A673 (cell line): Measurements from ENCODE around the gene CCDC12. TPM values are rescaled to one million over a fixed set of nuclear protein-coding genes. Genes with fewer than 3 reads are reported as not detected.
A peak's percentile ranks its signal among the peaks of the same experiment; 100 is the strongest.

Source experiments
- BruUV-seq: library from RNA; stranded (reverse); fragments of 400-500 nt; replicated peaks from 2 replicates; lab custom pipeline; 2021; lab: Mats Ljungman, UMichigan
- CTCF ChIA-PET: fragments of 300-600 bp; sonication (Branson Sonifier 250); formaldehyde crosslinking; loops from one replicate; lab custom pipeline; 2022; ENCODE audit warnings: antibody characterized with exemption; lab: Charles Lee
- POLR2A ChIA-PET: fragments of 300-600 bp; sonication (Branson Sonifier 250); formaldehyde crosslinking; loops from one replicate; lab custom pipeline; 2022; ENCODE audit warnings: antibody characterized with exemption; ENCODE audit not compliant: low non-redundant PET; lab: Charles Lee
- DNase-seq: peaks from one replicate; pipeline ENCODE4 v3.0.0-alpha.2; 2015; ENCODE audit warnings: low spot score
- H3K27ac ChIP-seq: fragments of 200-600 bp; sonication (generic); 2 replicates; pipeline ENCODE4 v1.5.1; 2016; ENCODE audit warnings: mixed run types, low read depth, mild to moderate bottlenecking, mixed read lengths, antibody characterized with exemption, low read length; ENCODE audit not compliant: poor library complexity, severe bottlenecking
- H3K27me3 ChIP-seq: fragments of 200-600 bp; sonication (generic); replicated peaks from 2 replicates; pipeline ENCODE4 v1.6.1; 2017; ENCODE audit warnings: mixed run types, low read depth, mild to moderate bottlenecking, mixed read lengths, antibody characterized with exemption, low read length; ENCODE audit not compliant: insufficient read depth, poor library complexity
- H3K36me3 ChIP-seq: fragments of 200-600 bp; sonication (generic); 2 replicates; pipeline ENCODE4 v1.6.1; 2016; ENCODE audit warnings: mixed run types, mild to moderate bottlenecking, mixed read lengths, antibody characterized with exemption, low read length; ENCODE audit not compliant: insufficient read depth, poor library complexity, severe bottlenecking
- H3K4me1 ChIP-seq: fragments of 200-600 bp; sonication (generic); 2 replicates; pipeline ENCODE4 v1.6.1; 2017; ENCODE audit warnings: mixed run types, mild to moderate bottlenecking, mixed read lengths, antibody characterized with exemption, low read length; ENCODE audit not compliant: insufficient read depth, poor library complexity, severe bottlenecking
- H3K4me3 ChIP-seq: fragments of 200-600 bp; sonication (generic); 2 replicates; pipeline ENCODE4 v1.5.1; 2016; ENCODE audit warnings: low read depth, mixed run types, mild to moderate bottlenecking, mixed read lengths, low read length; ENCODE audit not compliant: poor library complexity, severe bottlenecking
- H3K9me3 ChIP-seq: fragments of 200-600 bp; sonication (generic); 2 replicates; pipeline ENCODE4 v1.6.1; 2016; ENCODE audit warnings: mixed run types, low read depth, mild to moderate bottlenecking, mixed read lengths, antibody characterized with exemption, low read length; ENCODE audit not compliant: poor library complexity, severe bottlenecking
- CTCF ChIP-seq: fragments of 300-800, 200-600 bp; sonication (generic); conservative IDR thresholded peaks from 2 replicates; pipeline ENCODE4 v1.5.1; 2017; ENCODE audit warnings: low read depth, mild to moderate bottlenecking, antibody characterized with exemption, low read length, moderate library complexity, mixed read lengths
- EZH2 ChIP-seq: fragments of 200-600 bp; sonication (generic); IDR thresholded peaks from 2 replicates; pipeline ENCODE4 v1.6.1; 2017; ENCODE audit warnings: borderline replicate concordance, low read depth, mild to moderate bottlenecking, mixed read lengths, antibody characterized with exemption, low read length; ENCODE audit not compliant: poor library complexity, severe bottlenecking
- intact Hi-C: fragments of 100-400 bp; cut with micrococcal nuclease; formaldehyde crosslinking; loops from one replicate; pipeline ENCODE4 v1.10.0; 2022; ENCODE audit not compliant: unreplicated experiment
- total RNA-seq: library from RNA; stranded (reverse); gene quantifications from 2 replicates; pipeline ENCODE4 v1.2.3, GENCODE V29; 2021

Gene CCDC12
- total RNA-seq, 1 experiment from 2014 or later, result 28.2 TPM

- BruUV-seq, result no TSS peak
- intact Hi-C loops, result loop anchor here (2.0 to 10.0 kb wide), 2 partner anchors 71 to 401 kb away; no protein-coding TSS in a partner anchor
- DNase-seq, result peak; percentile 30
- Histone ChIP-seq H3K27ac (no peak overlapping the region), H3K27me3 (no peaks in the 10 kb centered on the region), H3K9me3 (no peaks in the 10 kb centered on the region), H3K4me3 (no peak overlapping the region), H3K4me1 (no peaks in the 10 kb centered on the region), H3K36me3 (peaks cover 18% of the 10 kb centered on the region)
- TF ChIP-seq CTCF (peak; percentile 58), EZH2 (no peak)
- ChIA-PET CTCF (interaction anchor here (1.2 kb wide), 1 partner anchor 12 kb away, joined by 4 read pairs; no protein-coding TSS in a partner anchor), POLR2A (interaction anchor here (0.6 kb wide), 1 partner anchor 761 kb away, joined by 7 read pairs; no protein-coding TSS in a partner anchor)
Measured at GRCh38 chr3:46923559-46924350, 52.8 kb downstream of the CCDC12 start.

GRCh38 chr3:46922871-46923558 lies 53.5 kb downstream of the CCDC12 start:
- Histone ChIP-seq H3K27ac (no peak overlapping the region), H3K27me3 (no peaks in the 10 kb centered on the region), H3K9me3 (no peaks in the 10 kb centered on the region), H3K4me3 (no peak overlapping the region), H3K4me1 (no peaks in the 10 kb centered on the region), H3K36me3 (peaks cover 25% of the 10 kb centered on the region)
- no TSS peak for BruUV-seq
- ChIA-PET CTCF (interaction anchor here (1.2 kb wide), 1 partner anchor 13 kb away, joined by 4 read pairs; no protein-coding TSS in a partner anchor), POLR2A (no interaction called here)
- intact Hi-C loops, result loop anchor here (2.0 to 10.0 kb wide), 2 partner anchors 72 to 402 kb away; no protein-coding TSS in a partner anchor
- no peak for TF ChIP-seq CTCF
- no peak for TF ChIP-seq EZH2
- no peak for DNase-seq

GRCh38 chr3:46922426-46922825 lies 54.1 kb downstream of the CCDC12 start:
- Histone ChIP-seq H3K36me3 (peaks cover 31% of the 10 kb centered on the region), H3K27ac (no peak overlapping the region), H3K4me3 (no peak overlapping the region), H3K4me1 (no peaks in the 10 kb centered on the region), H3K9me3 (no peaks in the 10 kb centered on the region), H3K27me3 (no peaks in the 10 kb centered on the region)
- POLR2A ChIA-PET, result no interaction called here
- TF ChIP-seq CTCF, result no peak
- no peak for TF ChIP-seq EZH2
- CTCF ChIA-PET, result interaction anchor here (1.2 kb wide), 1 partner anchor 13 kb away, joined by 4 read pairs; no protein-coding TSS in a partner anchor
- intact Hi-C loops, result loop anchor here (2.0 to 10.0 kb wide), 2 partner anchors 72 to 402 kb away; no protein-coding TSS in a partner anchor
- no TSS peak for BruUV-seq
- no peak for DNase-seq
